ENCODE data around the gene ALS2CL. TPM values are rescaled to one million over a fixed set of nuclear protein-coding genes. Genes with fewer than 3 reads are reported as not detected.
A peak's percentile ranks its signal among the peaks of the same experiment; 100 is the strongest.

The ALS2CL gene
- total and polyA plus RNA-seq, 2 experiments from 2014 or later = 3.4 to 11.8 TPM

DNA sequence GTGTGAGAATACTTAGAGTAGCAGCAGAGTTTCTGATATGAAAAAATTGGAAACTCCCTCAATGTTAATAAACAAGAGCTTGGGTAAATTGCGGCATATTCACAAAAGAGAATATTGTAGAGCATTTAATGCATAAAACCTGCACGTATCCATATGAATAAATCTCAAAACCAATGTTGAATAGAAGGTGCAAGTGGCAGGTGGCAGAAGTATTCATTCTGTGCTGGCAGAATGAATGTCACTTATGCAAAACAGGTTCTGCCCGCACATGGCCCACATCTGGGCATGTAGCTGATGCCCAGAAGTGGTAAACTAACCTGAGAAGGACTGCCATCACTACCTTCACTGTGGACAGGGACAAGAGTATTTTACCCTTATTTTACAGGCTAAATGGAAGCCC is 38.3 kb upstream of the ALS2CL start (continued):
- TF ChIP-seq POLR2AphosphoS5 (IDR thresholded peaks at IDR 0.05; ENCODE audit: low read depth) (no peak), ZNF331 (CRISPR knock-in tag; IDR thresholded peaks at IDR 0.05; ENCODE audit: low read depth) (no peak), EZH2phosphoT487 (IDR thresholded peaks at IDR 0.05; ENCODE audit: unreplicated experiment) (no peak), REST (IDR thresholded peaks at IDR 0.05; ENCODE audit: unreplicated experiment) (no peak)

- Histone ChIP-seq H3K4me2 (no peak overlapping the region), H3K36me3 (ENCODE audit: insufficient read depth) (no peaks in the 10 kb centered on the region), H3K27ac (ENCODE audit: low read depth) (no peak overlapping the region), H4K20me1 (replicated peaks; ENCODE audit: insufficient read depth) (no peaks in the 10 kb centered on the region), H3F3A (replicated peaks; ENCODE audit: low read depth) (no peaks in the 10 kb centered on the region), H3K27me3 (ENCODE audit: insufficient read depth) (no peaks in the 10 kb centered on the region), H2AFZ (no peak overlapping the region), H3K4me1 (ENCODE audit: insufficient read depth) (peaks cover 22% of the 10 kb centered on the region), H3K4me3 (no peak overlapping the region), H3K79me2 (replicated peaks; ENCODE audit: insufficient read depth) (no peaks in the 10 kb centered on the region), H3K9me2 (ENCODE audit: insufficient read depth) (no peaks in the 10 kb centered on the region)
- no peaks in the 10 kb centered on the region for H3K9me3 Mint-ChIP-seq
- H3K36me3 Mint-ChIP-seq (ENCODE audit: low read depth) = no peaks in the 10 kb centered on the region
- ATAC-seq (no peak), DNase-seq (ENCODE audit: low spot score) (no peak)
- H3K27me3 Mint-ChIP-seq (ENCODE audit: insufficient read depth, low read depth, poor library complexity) = peaks cover 6% of the 10 kb centered on the region
- no peak for TF ChIP-seq REST (IDR thresholded peaks at IDR 0.05; ENCODE audit: unreplicated experiment)
- H3K4me1 Mint-ChIP-seq = peaks cover 22% of the 10 kb centered on the region
- H3K4me3 Mint-ChIP-seq = no peak overlapping the region
- no peak overlapping the region for H3K27ac Mint-ChIP-seq
Measured at GRCh38 chr3:46730819-46731218, 37.3 kb upstream of the ALS2CL start.

DNA sequence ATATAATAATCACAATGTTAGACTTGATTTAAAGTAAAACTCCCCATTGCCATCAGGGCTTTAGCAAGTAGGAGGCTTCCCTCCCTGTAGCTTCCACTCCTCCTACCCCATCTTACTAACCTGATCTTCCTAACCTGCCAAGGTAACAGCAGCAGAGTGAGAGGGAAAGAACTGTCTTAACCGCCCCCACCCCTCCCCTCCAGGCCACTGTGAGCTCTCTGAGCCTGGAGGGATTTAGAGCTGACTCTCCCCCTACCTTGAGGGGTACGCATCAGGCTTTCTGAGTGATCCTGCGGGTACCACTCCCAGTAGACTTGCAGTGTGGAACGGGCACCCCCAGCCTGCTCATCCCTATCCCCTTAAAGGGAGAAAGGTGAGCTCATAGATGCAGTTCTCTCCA is 35.6 kb upstream of the ALS2CL start:
- H3K27me3 ChIP-seq (ENCODE audit: insufficient read depth) = no peaks in the 10 kb centered on the region
- no peak overlapping the region for H3K4me3 Mint-ChIP-seq
- no peaks in the 10 kb centered on the region for H3K79me2 ChIP-seq (replicated peaks; ENCODE audit: insufficient read depth)
- no peak overlapping the region for H2AFZ ChIP-seq
- H3K9me2 ChIP-seq (ENCODE audit: insufficient read depth) = no peaks in the 10 kb centered on the region
- H3K27ac Mint-ChIP-seq = no peak overlapping the region
- H3K36me3 ChIP-seq (ENCODE audit: insufficient read depth) = no peaks in the 10 kb centered on the region
- H4K20me1 ChIP-seq (replicated peaks; ENCODE audit: insufficient read depth) = no peaks in the 10 kb centered on the region
- H3K4me2 ChIP-seq = no peak overlapping the region
- H3K4me1 Mint-ChIP-seq = peaks cover 25% of the 10 kb centered on the region
- no peaks in the 10 kb centered on the region for H3K36me3 Mint-ChIP-seq (ENCODE audit: low read depth)
- no peaks in the 10 kb centered on the region for H3K9me3 Mint-ChIP-seq
- H3K4me3 ChIP-seq = no peak overlapping the region
- H3K27ac ChIP-seq (ENCODE audit: low read depth) = no peak overlapping the region
- peak; percentile 73 for ATAC-seq
- peaks cover 6% of the 10 kb centered on the region for H3K27me3 Mint-ChIP-seq (ENCODE audit: insufficient read depth, low read depth, poor library complexity)
- H3K4me1 ChIP-seq (ENCODE audit: insufficient read depth) = peaks cover 24% of the 10 kb centered on the region
- no peaks in the 10 kb centered on the region; the same call in 1 of the 2 replicates for H3F3A ChIP-seq (replicated peaks; ENCODE audit: low read depth)
- peak; percentile 19 for DNase-seq (ENCODE audit: low spot score)
- TF ChIP-seq NANOG (IDR thresholded peaks at IDR 0.05; ENCODE audit: borderline replicate concordance) = no peak
- TF ChIP-seq CTCF (conservative IDR thresholded peaks at IDR 0.05; ENCODE audit: low read depth in 2 of 2) = no peak
- no peak for TF ChIP-seq REST (IDR thresholded peaks at IDR 0.05; ENCODE audit: unreplicated experiment)
- TF ChIP-seq JUNB (IDR thresholded peaks at IDR 0.05; ENCODE audit: unreplicated experiment) = no peak

Data from GM23338 (cell line).